ENCODE results near the gene MYO1D. TPM values are rescaled to one million over a fixed set of nuclear protein-coding genes. Genes with fewer than 3 reads are reported as not detected.

Gene MYO1D
- total and polyA plus RNA-seq, 2 of the 13 experiments (the other 11 are each of a cell fraction or from before 2014, with no cell fraction given): 13.2 to 17.3 TPM

DNA sequence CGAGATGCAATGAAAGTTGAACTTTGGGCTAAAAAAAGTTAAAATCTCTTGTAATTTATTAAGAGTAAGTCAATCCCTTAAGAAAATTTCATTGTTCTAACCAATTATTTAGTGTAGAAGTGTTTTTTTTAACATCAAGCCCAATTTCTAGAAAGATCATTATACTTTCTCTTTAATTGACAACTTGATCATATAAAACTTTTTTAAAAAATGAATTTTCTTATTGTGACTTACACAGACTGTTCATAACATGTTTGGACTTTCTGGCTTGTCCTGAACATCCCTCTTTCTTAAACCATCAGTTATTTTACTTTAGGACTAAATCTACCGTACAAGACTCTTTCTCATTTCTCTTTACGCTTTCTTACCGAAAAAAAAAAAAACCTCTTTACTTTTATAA is 24.8 kb upstream of the MYO1D start (continued):
- TF ChIP-seq ZNF564 (CRISPR knock-in tag; IDR thresholded peaks at IDR 0.05): no peak

DNA sequence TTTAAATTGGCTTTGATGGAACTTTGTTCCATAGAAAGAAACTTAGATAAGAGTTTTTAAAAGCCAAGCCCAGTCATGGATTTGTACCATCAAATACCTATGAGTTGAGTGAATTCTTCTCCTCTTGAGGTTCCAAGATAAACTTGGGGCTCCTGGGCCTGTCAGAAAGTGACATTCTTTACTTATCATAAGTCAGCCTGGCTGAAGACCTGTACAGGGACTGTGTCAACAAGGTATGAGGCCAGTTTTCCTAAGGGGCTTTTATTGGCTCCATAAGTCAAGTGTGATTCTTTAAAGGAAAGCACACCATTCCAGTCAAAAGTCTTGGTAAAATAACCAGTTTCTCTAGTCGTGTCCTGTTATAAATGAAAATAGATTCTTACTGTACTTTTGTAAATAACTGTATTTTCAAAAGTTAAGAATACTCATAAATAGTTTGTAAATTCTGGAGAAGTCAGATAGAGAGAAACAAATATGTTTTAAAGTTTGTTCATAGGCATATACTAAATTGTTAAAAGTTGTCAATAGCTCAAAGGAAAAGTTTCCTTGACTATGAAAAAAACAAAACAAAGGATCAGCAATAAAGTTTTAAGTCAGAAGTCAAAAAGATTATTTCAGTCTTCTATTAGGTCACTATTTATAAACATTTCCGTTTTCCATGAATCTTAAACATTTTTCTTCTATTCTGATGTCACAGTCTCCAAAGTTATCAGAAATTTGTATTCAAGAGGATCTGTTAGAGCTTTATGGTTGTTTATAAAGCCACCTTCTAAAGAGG is 22.5 kb upstream of the MYO1D start:
- TF ChIP-seq SIN3B (IDR thresholded peaks at IDR 0.05; ENCODE audit: low read length): no peak
- no peak for TF ChIP-seq SIN3A (IDR thresholded peaks at IDR 0.05; ENCODE audit: borderline replicate concordance, low read depth, low read length)
- no peak for TF ChIP-seq ZNF292 (CRISPR knock-in tag; IDR thresholded peaks at IDR 0.05; ENCODE audit: borderline replicate concordance, low read depth)
- TF ChIP-seq, protein P1, sequence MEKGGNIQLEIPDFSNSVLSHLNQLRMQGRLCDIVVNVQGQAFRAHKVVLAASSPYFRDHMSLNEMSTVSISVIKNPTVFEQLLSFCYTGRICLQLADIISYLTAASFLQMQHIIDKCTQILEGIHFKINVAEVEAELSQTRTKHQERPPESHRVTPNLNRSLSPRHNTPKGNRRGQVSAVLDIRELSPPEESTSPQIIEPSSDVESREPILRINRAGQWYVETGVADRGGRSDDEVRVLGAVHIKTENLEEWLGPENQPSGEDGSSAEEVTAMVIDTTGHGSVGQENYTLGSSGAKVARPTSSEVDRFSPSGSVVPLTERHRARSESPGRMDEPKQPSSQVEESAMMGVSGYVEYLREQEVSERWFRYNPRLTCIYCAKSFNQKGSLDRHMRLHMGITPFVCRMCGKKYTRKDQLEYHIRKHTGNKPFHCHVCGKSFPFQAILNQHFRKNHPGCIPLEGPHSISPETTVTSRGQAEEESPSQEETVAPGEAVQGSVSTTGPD (CRISPR knock-in tag; IDR thresholded peaks at IDR 0.05): no peak
- TF ChIP-seq, protein P2, sequence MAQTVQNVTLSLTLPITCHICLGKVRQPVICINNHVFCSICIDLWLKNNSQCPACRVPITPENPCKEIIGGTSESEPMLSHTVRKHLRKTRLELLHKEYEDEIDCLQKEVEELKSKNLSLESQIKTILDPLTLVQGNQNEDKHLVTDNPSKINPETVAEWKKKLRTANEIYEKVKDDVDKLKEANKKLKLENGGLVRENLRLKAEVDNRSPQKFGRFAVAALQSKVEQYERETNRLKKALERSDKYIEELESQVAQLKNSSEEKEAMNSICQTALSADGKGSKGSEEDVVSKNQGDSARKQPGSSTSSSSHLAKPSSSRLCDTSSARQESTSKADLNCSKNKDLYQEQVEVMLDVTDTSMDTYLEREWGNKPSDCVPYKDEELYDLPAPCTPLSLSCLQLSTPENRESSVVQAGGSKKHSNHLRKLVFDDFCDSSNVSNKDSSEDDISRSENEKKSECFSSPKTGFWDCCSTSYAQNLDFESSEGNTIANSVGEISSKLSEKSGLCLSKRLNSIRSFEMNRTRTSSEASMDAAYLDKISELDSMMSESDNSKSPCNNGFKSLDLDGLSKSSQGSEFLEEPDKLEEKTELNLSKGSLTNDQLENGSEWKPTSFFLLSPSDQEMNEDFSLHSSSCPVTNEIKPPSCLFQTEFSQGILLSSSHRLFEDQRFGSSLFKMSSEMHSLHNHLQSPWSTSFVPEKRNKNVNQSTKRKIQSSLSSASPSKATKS (CRISPR knock-in tag; IDR thresholded peaks at IDR 0.05): no peak
- TF ChIP-seq, protein P3, sequence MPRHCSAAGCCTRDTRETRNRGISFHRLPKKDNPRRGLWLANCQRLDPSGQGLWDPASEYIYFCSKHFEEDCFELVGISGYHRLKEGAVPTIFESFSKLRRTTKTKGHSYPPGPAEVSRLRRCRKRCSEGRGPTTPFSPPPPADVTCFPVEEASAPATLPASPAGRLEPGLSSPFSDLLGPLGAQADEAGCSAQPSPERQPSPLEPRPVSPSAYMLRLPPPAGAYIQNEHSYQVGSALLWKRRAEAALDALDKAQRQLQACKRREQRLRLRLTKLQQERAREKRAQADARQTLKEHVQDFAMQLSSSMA (CRISPR knock-in tag; IDR thresholded peaks at IDR 0.05): no peak
- no peak for TF ChIP-seq YEATS2 (CRISPR knock-in tag; IDR thresholded peaks at IDR 0.05; ENCODE audit: borderline replicate concordance)
- TF ChIP-seq MATR3 (CRISPR knock-in tag; IDR thresholded peaks at IDR 0.05): no peak
- no peak for TF ChIP-seq NFKB2 (CRISPR knock-in tag; IDR thresholded peaks at IDR 0.05; ENCODE audit: borderline replicate concordance)
- TF ChIP-seq ZFP36 (IDR thresholded peaks at IDR 0.05; ENCODE audit: borderline replicate concordance, low read depth, low read length, partially characterized antibody): no peak
- no peak for TF ChIP-seq EED (CRISPR knock-in tag; IDR thresholded peaks at IDR 0.05)
- TF ChIP-seq U2AF2 (IDR thresholded peaks at IDR 0.05; ENCODE audit: low read depth, low read length): no peak
- TF ChIP-seq, protein P4, sequence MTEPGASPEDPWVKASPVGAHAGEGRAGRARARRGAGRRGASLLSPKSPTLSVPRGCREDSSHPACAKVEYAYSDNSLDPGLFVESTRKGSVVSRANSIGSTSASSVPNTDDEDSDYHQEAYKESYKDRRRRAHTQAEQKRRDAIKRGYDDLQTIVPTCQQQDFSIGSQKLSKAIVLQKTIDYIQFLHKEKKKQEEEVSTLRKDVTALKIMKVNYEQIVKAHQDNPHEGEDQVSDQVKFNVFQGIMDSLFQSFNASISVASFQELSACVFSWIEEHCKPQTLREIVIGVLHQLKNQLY (CRISPR knock-in tag; IDR thresholded peaks at IDR 0.05): no peak
- TF ChIP-seq, protein P5, sequence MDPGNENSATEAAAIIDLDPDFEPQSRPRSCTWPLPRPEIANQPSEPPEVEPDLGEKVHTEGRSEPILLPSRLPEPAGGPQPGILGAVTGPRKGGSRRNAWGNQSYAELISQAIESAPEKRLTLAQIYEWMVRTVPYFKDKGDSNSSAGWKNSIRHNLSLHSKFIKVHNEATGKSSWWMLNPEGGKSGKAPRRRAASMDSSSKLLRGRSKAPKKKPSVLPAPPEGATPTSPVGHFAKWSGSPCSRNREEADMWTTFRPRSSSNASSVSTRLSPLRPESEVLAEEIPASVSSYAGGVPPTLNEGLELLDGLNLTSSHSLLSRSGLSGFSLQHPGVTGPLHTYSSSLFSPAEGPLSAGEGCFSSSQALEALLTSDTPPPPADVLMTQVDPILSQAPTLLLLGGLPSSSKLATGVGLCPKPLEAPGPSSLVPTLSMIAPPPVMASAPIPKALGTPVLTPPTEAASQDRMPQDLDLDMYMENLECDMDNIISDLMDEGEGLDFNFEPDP (CRISPR knock-in tag; conservative IDR thresholded peaks at IDR 0.05): no peak
- no peak for TF ChIP-seq ZNF572 (CRISPR knock-in tag; IDR thresholded peaks at IDR 0.05)
- ChIA-PET CTCF (ENCODE audit: low intra/inter-chr PET ratio, low total read pairs) (no interaction called here), POLR2A (no interaction called here)
- BruUV-seq (replicated peaks): no TSS peak
- Histone ChIP-seq H3K9ac (ENCODE audit: insufficient read depth, low read depth, low read length) (no peak overlapping the region), H3K4me3 (replicated peaks in 1 of 3; ENCODE audit: insufficient read depth in 1 of 3, low read depth in 2 of 3, low read length in 3 of 3) (no peak overlapping the region), H3K27ac (ENCODE audit: extremely low read length, insufficient read depth, low read length) (no peak overlapping the region), H4K20me1 (ENCODE audit: insufficient read depth, low read length) (no peaks in the 10 kb centered on the region), H3K36me3 (replicated peaks in 1 of 2; ENCODE audit: control insufficient read depth in 1 of 2, insufficient read depth in 2 of 2, low read length in 2 of 2) (no peaks in the 10 kb centered on the region), H3K79me2 (ENCODE audit: insufficient read depth, low read length) (no peaks in the 10 kb centered on the region), H3K27me3 (ENCODE audit: control insufficient read depth in 1 of 2, insufficient read depth in 2 of 2, low read length in 2 of 2) (peaks cover 0 to 11% of the 10 kb centered on the region in 2 experiments; a peak in 3 of 5 replicates), H3K4me1 (ENCODE audit: insufficient read depth, low read length) (peaks cover 10% of the 10 kb centered on the region), H3K9me3 (ENCODE audit: low read length) (no peaks in the 10 kb centered on the region), H3K4me2 (ENCODE audit: low read depth, low read length) (no peak overlapping the region), H2AFZ (ENCODE audit: low read length) (no peak overlapping the region)
- ATAC-seq (no peak), DNase-seq (ENCODE audit: low spot score) (no peak), FAIRE-seq (no peak)
- 4% methylated on average over 2 of the region's 2 CpGs for WGBS (ENCODE audit: low lambda C conversion rate)
- intact Hi-C loops (cut with micrococcal nuclease; ENCODE audit: unreplicated experiment): no loop called here
- in situ Hi-C loops (cut with HindIII; ENCODE audit: extremely low pct_ligation_motif_present, low pct_unique_long_range_greater_than_20kb): no loop called here

Data from HepG2 (cell line).